IMR-90 (cell line): Measurements from ENCODE around the gene U2SURP. TPM values are rescaled to one million over a fixed set of nuclear protein-coding genes. Genes with fewer than 3 reads are reported as not detected.

Experiments
- ATAC-seq: fragments of 200-7000 bp; cut with Tn5 transposase; 2 replicates; pipeline ENCODE4 v1.9.1; 2020; ENCODE audit warnings: low read depth, mild to moderate bottlenecking, moderate library complexity
- BruUV-seq: library from RNA; stranded (reverse); fragments of 400-500 nt; replicated peaks from 2 replicates; lab custom pipeline; 2021; lab: Mats Ljungman, UMichigan
- CTCF ChIA-PET: fragments of 300-600 bp; formaldehyde crosslinking; extraction: SDS; loops from one replicate; lab custom pipeline; 2021; ENCODE audit warnings: antibody characterized with exemption; lab: Yijun Ruan, JAX
- POLR2A ChIA-PET: fragments of 300-600 bp; sonication (Branson Sonifier 250); formaldehyde crosslinking; loops from one replicate; lab custom pipeline; 2022; ENCODE audit warnings: antibody characterized with exemption; ENCODE audit not compliant: unreplicated experiment; lab: Charles Lee
- DNase-seq: peaks from one replicate; pipeline ENCODE4 v3.0.0; 2013
- H2AFZ ChIP-seq: replicated peaks from 2 replicates; pipeline ENCODE3; 2013; ENCODE audit warnings: low read length, mild to moderate bottlenecking; ENCODE audit not compliant: poor library complexity
- H2AK5ac ChIP-seq: 2 replicates; pipeline ENCODE4 v1.6.1; 2013; ENCODE audit warnings: low read depth, low read length, inconsistent platforms
- H2AK9ac ChIP-seq: replicated peaks from 2 replicates; pipeline ENCODE3; 2013; ENCODE audit warnings: mild to moderate bottlenecking, low read depth, low read length, moderate library complexity; ENCODE audit not compliant: poor library complexity
- H2BK120ac ChIP-seq: 2 replicates; pipeline ENCODE4 v1.6.1; 2013; ENCODE audit warnings: low read depth, low read length, inconsistent platforms
- H2BK15ac ChIP-seq: 3 replicates; pipeline ENCODE4 v1.6.1; 2013; ENCODE audit warnings: low read depth, low read length, inconsistent platforms
- H2BK20ac ChIP-seq: 2 replicates; pipeline ENCODE4 v1.6.1; 2013; ENCODE audit warnings: low read depth, mild to moderate bottlenecking, inconsistent platforms, low read length, moderate library complexity
- H2BK5ac ChIP-seq: 2 replicates; pipeline ENCODE4 v1.6.1; 2013; ENCODE audit warnings: mild to moderate bottlenecking, low read depth, low read length, inconsistent platforms; ENCODE audit not compliant: poor library complexity, severe bottlenecking
- H3K14ac ChIP-seq: replicated peaks from 2 replicates; pipeline ENCODE4 v1.6.1; 2013; ENCODE audit warnings: low read depth, low read length, inconsistent platforms
- H3K18ac ChIP-seq: 2 replicates; pipeline ENCODE4 v1.6.1; 2013; ENCODE audit warnings: low read depth, low read length, control low read depth
- H3K23ac ChIP-seq: 2 replicates; pipeline ENCODE4 v1.6.1; 2013; ENCODE audit warnings: low read depth, low read length, inconsistent platforms
- H3K27ac ChIP-seq: 2 replicates; pipeline ENCODE4 v1.5.1; 2013; ENCODE audit warnings: mild to moderate bottlenecking, control low read depth, low read length; ENCODE audit not compliant: insufficient read depth
- H3K27me3 ChIP-seq: 2 replicates; pipeline ENCODE4 v1.6.1; 2013; ENCODE audit warnings: low read length; ENCODE audit not compliant: control insufficient read depth, insufficient read depth
- H3K36me3 ChIP-seq: 2 replicates; pipeline ENCODE4 v1.6.1; 2013; ENCODE audit warnings: low read length, mixed read lengths; ENCODE audit not compliant: control insufficient read depth, insufficient read depth
- H3K4ac ChIP-seq: 2 replicates; pipeline ENCODE4 v1.6.1; 2013; ENCODE audit warnings: low read depth, low read length, inconsistent platforms
- H3K4me1 ChIP-seq: 2 replicates; pipeline ENCODE4 v1.6.1; 2013; ENCODE audit warnings: low read length, mixed read lengths; ENCODE audit not compliant: control insufficient read depth, insufficient read depth
- H3K4me2 ChIP-seq: 2 replicates; pipeline ENCODE4 v1.6.1; 2013; ENCODE audit warnings: low read depth, mild to moderate bottlenecking, control low read depth, low read length, moderate library complexity
- H3K4me3 ChIP-seq: 2 replicates; pipeline ENCODE4 v1.5.1; 2013; ENCODE audit warnings: low read depth, mild to moderate bottlenecking, control low read depth, low read length, moderate library complexity; ENCODE audit not compliant: insufficient read depth
- H3K56ac ChIP-seq: 2 replicates; pipeline ENCODE4 v1.6.1; 2013; ENCODE audit warnings: low read length, inconsistent platforms; ENCODE audit not compliant: insufficient read depth; ENCODE audit errors: extremely low read depth
- H3K79me1 ChIP-seq, 2 experiments: 2 replicates each; pipeline ENCODE4 v1.6.1; 2013; ENCODE audit warnings: low read length in 2 of 2, inconsistent platforms in 1 of 2, low read depth in 1 of 2
- H3K9ac ChIP-seq: 2 replicates; pipeline ENCODE4 v1.6.1; 2013; ENCODE audit warnings: low read depth, low read length, control low read depth
- H3K9me1 ChIP-seq: 2 replicates; pipeline ENCODE4 v1.6.1; 2013; ENCODE audit warnings: low read length, inconsistent platforms; ENCODE audit not compliant: insufficient read depth
- H3K9me3 ChIP-seq: 2 replicates; pipeline ENCODE4 v1.6.1; 2013; ENCODE audit warnings: low read length; ENCODE audit not compliant: control insufficient read depth, insufficient read depth
- H4K20me1 ChIP-seq: 2 replicates; pipeline ENCODE4 v1.6.1; 2013; ENCODE audit warnings: low read length, inconsistent platforms; ENCODE audit not compliant: insufficient read depth
- H4K5ac ChIP-seq: 2 replicates; pipeline ENCODE4 v1.6.1; 2013; ENCODE audit warnings: mild to moderate bottlenecking, low read depth, low read length, control low read depth
- H4K8ac ChIP-seq, 2 experiments: 2 replicates each; pipeline ENCODE4 v1.6.1; 2013; ENCODE audit warnings: low read depth in 2 of 2, low read length in 2 of 2, control low read depth in 1 of 2, inconsistent platforms in 1 of 2
- H4K91ac ChIP-seq: 2 replicates; pipeline ENCODE4 v1.6.1; 2013; ENCODE audit warnings: low read depth, low read length, inconsistent platforms; ENCODE audit not compliant: insufficient read depth
- BHLHE40 ChIP-seq: fragments of 150-350 bp; IDR thresholded peaks from 2 replicates; pipeline ENCODE4 v1.6.1; 2016; ENCODE audit warnings: mild to moderate bottlenecking, low read depth, low read length
- CEBPB ChIP-seq: IDR thresholded peaks from 2 replicates; pipeline ENCODE4 v1.6.1; 2012; ENCODE audit warnings: low read depth, low read length, improper control_type of control experiment
- CTCF ChIP-seq: conservative IDR thresholded peaks from 2 replicates; pipeline ENCODE4 v1.5.1; 2012; ENCODE audit warnings: mild to moderate bottlenecking, low read depth, low read length, improper control_type of control experiment
- ELK1 ChIP-seq: fragments of 150-350 bp; IDR thresholded peaks from 2 replicates; pipeline ENCODE4 v1.6.1; 2016; ENCODE audit warnings: low read depth, mild to moderate bottlenecking, low read length, moderate library complexity, borderline replicate concordance
- FOS ChIP-seq: fragments of 150-350 bp; IDR thresholded peaks from 2 replicates; pipeline ENCODE4 v1.6.1; 2016; ENCODE audit warnings: low read depth, low read length
- MAFK ChIP-seq: IDR thresholded peaks from 2 replicates; pipeline ENCODE4 v1.6.1; 2012; ENCODE audit warnings: low read depth, low read length, improper control_type of control experiment
- MAZ ChIP-seq: IDR thresholded peaks from 2 replicates; pipeline ENCODE4 v1.6.1; 2012; ENCODE audit warnings: low read depth, mild to moderate bottlenecking, low read length, improper control_type of control experiment, moderate library complexity, borderline replicate concordance
- MXI1 ChIP-seq: IDR thresholded peaks from 2 replicates; pipeline ENCODE4 v1.6.1; 2012; ENCODE audit warnings: low read depth, mild to moderate bottlenecking, low read length, moderate library complexity, borderline replicate concordance
- NFE2L2 ChIP-seq: fragments of 150-350 bp; IDR thresholded peaks from 2 replicates; pipeline ENCODE4 v1.6.1; 2016; ENCODE audit warnings: low read depth, mild to moderate bottlenecking, low read length
- RAD21 ChIP-seq: IDR thresholded peaks from 2 replicates; pipeline ENCODE4 v1.6.1; 2012; ENCODE audit warnings: low read length, improper control_type of control experiment
- RCOR1 ChIP-seq: IDR thresholded peaks from 2 replicates; pipeline ENCODE4 v1.6.1; 2012; ENCODE audit warnings: mild to moderate bottlenecking, low read length, improper control_type of control experiment; ENCODE audit not compliant: insufficient replicate concordance
- SMC3 ChIP-seq: fragments of 150-350 bp; IDR thresholded peaks from 2 replicates; pipeline ENCODE4 v1.6.1; 2016; ENCODE audit warnings: low read depth, mild to moderate bottlenecking, antibody characterized with exemption, low read length, moderate library complexity
- USF2 ChIP-seq: fragments of 150-350 bp; IDR thresholded peaks from 2 replicates; pipeline ENCODE4 v1.6.1; 2017; ENCODE audit warnings: mild to moderate bottlenecking, antibody characterized with exemption, low read length, low read depth
- WGBS, 2 experiments: methylation state at CpG; one replicate each; pipeline versions ENCODE4 v1.1.5 to v1.1.7; 2013; ENCODE audit warnings: missing lambda C conversion rate in 2 of 2; ENCODE audit not compliant: insufficient read length in 1 of 2; ENCODE audit errors: extremely low coverage in 2 of 2; 5-methylcytosine and 5-hydroxymethylcytosine counted together
- dilution Hi-C: fragments of 300-500 bp; cut with HindIII; formaldehyde crosslinking; loops from one replicate; pipeline ENCODE4 v1.14.3; 2018; ENCODE audit warnings: low sequenced_read_pairs; ENCODE audit not compliant: unreplicated experiment
- in situ Hi-C: fragments of 300-500 bp; cut with MboI; formaldehyde crosslinking; loops from 3 replicates; pipeline ENCODE4 v1.14.3; 2019; ENCODE audit warnings: low sequenced_read_pairs, inconsistent platforms, mixed read lengths
- intact Hi-C: fragments of 100-400 bp; cut with micrococcal nuclease; formaldehyde crosslinking; loops from 2 replicates; pipeline ENCODE4 v1.10.0; 2022
- polyA plus RNA-seq, 3 experiments: library from polyadenylated mRNA; depleted of rRNA; stranded (reverse); fragments of >200 nt; gene quantifications; 2 replicates each; pipeline ENCODE4 v1.2.3, GENCODE V29; 2012; ENCODE audit warnings: low replicate concordance in 1 of 3
- total RNA-seq: library from RNA; depleted of rRNA; stranded (reverse); fragments of >200 nt; gene quantifications from 2 replicates; pipeline ENCODE4 v1.2.3, GENCODE V29; 2012

U2SURP gene
- total and polyA plus RNA-seq, 2 of the 4 experiments (the other 2 are of a cell fraction): 24.8 to 29.4 TPM

DNA sequence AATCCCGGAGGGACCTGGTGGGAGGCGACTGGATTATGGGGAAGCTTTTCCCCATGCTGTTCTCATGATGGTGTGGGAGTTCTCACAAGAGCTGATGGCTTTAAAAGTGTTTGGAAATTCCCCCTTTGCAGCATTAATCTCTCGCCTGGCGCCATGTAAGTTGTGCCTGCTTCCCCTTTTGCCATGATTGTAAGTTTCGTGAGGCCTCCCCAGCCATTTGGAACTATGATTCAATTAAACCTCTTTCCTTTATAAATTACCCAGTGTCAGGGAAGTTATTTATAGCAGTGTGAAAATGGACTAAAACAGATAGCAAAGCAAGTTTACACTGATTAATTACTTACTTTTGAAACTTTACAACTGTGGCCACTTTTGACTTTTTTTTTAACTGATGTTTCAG lies 10.6 kb upstream of the U2SURP start:
- no peak overlapping the region for H4K5ac ChIP-seq
- no peak overlapping the region for H3K4me2 ChIP-seq
- no peak overlapping the region for H2BK5ac ChIP-seq
- no peaks in the 10 kb centered on the region for H4K20me1 ChIP-seq
- TF ChIP-seq SMC3 (no peak), RAD21 (no peak), NFE2L2 (no peak), ELK1 (no peak), CEBPB (no peak), MXI1 (no peak), BHLHE40 (no peak), MAZ (no peak), MAFK (no peak), FOS (no peak), RCOR1 (no peak), CTCF (no peak), USF2 (no peak)
- no peaks in the 10 kb centered on the region for H3K9me3 ChIP-seq
- ATAC-seq (no peak), DNase-seq (no peak)
- H3K36me3 ChIP-seq: no peaks in the 10 kb centered on the region
- H3K23ac ChIP-seq: no peak overlapping the region
- intact Hi-C loops: no loop called here
- H3K18ac ChIP-seq: no peak overlapping the region
- peaks cover 2% of the 10 kb centered on the region; the same call in 1 of the 2 replicates for H3K27me3 ChIP-seq
- no peak overlapping the region for H3K4ac ChIP-seq
- H2BK20ac ChIP-seq: no peak overlapping the region
- no peak overlapping the region for H4K8ac ChIP-seq
- H3K27ac ChIP-seq: no peak overlapping the region
- WGBS, 2 experiments: no CpG with 5 or more reads among the region's 5 CpGs
- H3K9ac ChIP-seq: no peak overlapping the region
- in situ Hi-C loops: loop anchor here (5.0 kb wide), 2 partner anchors 158 to 403 kb away; no protein-coding TSS in a partner anchor
- no peak overlapping the region for H4K91ac ChIP-seq
- BruUV-seq: no TSS peak
- H2AK5ac ChIP-seq: no peak overlapping the region
- dilution Hi-C loops: no loop called here
- no peaks in the 10 kb centered on the region for H3K79me1 ChIP-seq
- CTCF ChIA-PET: interaction anchor here (1.7 kb wide), 1 partner anchor 162 kb away, joined by 6 read pairs; no protein-coding TSS in a partner anchor
- H2AFZ ChIP-seq: no peak overlapping the region
- H3K4me3 ChIP-seq: no peak overlapping the region
- no peak overlapping the region for H2BK15ac ChIP-seq
- POLR2A ChIA-PET: interaction anchor here (1.5 kb wide), 1 partner anchor 11 kb away, joined by 4 read pairs; the partner anchor contains the start of gene U2SURP
- no peak overlapping the region for H3K56ac ChIP-seq
- no peak overlapping the region for H3K14ac ChIP-seq
- no peak overlapping the region for H2BK120ac ChIP-seq
- no peak overlapping the region for H2AK9ac ChIP-seq
- no peaks in the 10 kb centered on the region for H3K9me1 ChIP-seq
- no peaks in the 10 kb centered on the region for H3K4me1 ChIP-seq
